ENCODE data around the gene SMYD5. TPM values are rescaled to one million over a fixed set of nuclear protein-coding genes. Genes with fewer than 3 reads are reported as not detected.

Gene SMYD5
- total and polyA plus RNA-seq, 2 donors (not counting 3 experiments of a cell fraction or from before 2014, with no cell fraction given), result 16.2 to 31.7 TPM

DNA sequence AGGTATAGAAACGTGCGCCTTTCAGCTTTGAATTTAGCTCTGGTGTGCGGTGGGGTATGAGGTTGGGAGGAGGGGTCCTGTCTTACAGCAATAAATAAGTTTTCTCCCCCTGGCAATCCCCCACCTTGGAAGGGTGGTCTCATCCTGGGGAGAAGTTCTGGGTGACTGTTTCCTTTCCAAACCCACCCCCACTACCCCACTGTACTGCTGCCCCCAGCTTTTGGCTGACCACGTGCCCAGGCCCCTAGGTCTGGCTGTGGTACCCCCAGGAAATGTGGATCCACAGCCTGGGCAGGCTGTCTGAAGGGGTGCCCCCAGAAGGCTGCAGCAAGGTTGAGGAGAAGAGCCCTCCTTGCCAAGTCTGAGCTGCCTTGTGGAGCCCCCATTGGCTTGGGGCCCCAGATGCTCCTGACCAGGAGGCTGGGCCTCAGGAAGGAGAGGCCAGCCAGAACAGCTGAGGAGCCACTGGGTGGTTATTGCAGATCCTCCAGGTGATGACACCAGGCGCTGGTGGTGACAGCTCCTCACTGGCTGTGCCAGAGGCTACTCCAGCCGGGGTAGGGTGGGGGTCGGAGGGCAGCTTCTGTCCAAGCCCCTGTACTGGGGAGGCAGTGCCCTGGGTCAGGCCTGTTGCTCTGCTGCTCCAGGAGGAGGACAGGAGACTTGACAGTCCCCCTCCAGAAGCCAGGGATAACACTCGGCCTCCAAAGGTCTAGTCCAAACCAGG is 44.3 kb downstream of the SMYD5 start:
- H3K79me2 ChIP-seq (ENCODE audit: control insufficient read depth, insufficient read depth, low read length), result no peaks in the 10 kb centered on the region
- no peaks in the 10 kb centered on the region for H3K9me3 ChIP-seq (replicated peaks; ENCODE audit: control insufficient read depth, insufficient read depth, low read length)
- ChIA-PET CTCF (interaction anchor here (1.1 to 1.7 kb wide), 3 partner anchors 10 to 365 kb away, joined by 3 to 6 read pairs (median 5); no protein-coding TSS in a partner anchor), POLR2A (no interaction called here)
- intact Hi-C loops (cut with micrococcal nuclease), result no loop called here
- H2AFZ ChIP-seq (ENCODE audit: low read depth, low read length), result no peak overlapping the region
- no peak for FAIRE-seq
- no peaks in the 10 kb centered on the region for H3K4me1 ChIP-seq (ENCODE audit: control insufficient read depth, extremely low read depth, insufficient read depth, low read length)
- TF ChIP-seq MYC (IDR thresholded peaks at IDR 0.05; ENCODE audit: low read depth, low read length) (no peak), GATA2 (IDR thresholded peaks at IDR 0.05; ENCODE audit: insufficient read depth, insufficient read length, low read depth, low read length) (no peak), POLR2AphosphoS5 (IDR thresholded peaks at IDR 0.05; ENCODE audit: insufficient read depth, low read depth, low read length) (no peak), FOS (IDR thresholded peaks at IDR 0.05; ENCODE audit: borderline replicate concordance, insufficient read depth, low read length) (no peak), EZH2 (IDR thresholded peaks at IDR 0.05; ENCODE audit: borderline replicate concordance, low read depth, low read length, severe bottlenecking) (no peak), JUN (IDR thresholded peaks at IDR 0.05; ENCODE audit: borderline replicate concordance, insufficient read depth, insufficient read length, low read depth) (no peak), POLR2A (IDR thresholded peaks at IDR 0.05; ENCODE audit: low read depth, low read length) (no peak)
- TF ChIP-seq, protein P1, sequence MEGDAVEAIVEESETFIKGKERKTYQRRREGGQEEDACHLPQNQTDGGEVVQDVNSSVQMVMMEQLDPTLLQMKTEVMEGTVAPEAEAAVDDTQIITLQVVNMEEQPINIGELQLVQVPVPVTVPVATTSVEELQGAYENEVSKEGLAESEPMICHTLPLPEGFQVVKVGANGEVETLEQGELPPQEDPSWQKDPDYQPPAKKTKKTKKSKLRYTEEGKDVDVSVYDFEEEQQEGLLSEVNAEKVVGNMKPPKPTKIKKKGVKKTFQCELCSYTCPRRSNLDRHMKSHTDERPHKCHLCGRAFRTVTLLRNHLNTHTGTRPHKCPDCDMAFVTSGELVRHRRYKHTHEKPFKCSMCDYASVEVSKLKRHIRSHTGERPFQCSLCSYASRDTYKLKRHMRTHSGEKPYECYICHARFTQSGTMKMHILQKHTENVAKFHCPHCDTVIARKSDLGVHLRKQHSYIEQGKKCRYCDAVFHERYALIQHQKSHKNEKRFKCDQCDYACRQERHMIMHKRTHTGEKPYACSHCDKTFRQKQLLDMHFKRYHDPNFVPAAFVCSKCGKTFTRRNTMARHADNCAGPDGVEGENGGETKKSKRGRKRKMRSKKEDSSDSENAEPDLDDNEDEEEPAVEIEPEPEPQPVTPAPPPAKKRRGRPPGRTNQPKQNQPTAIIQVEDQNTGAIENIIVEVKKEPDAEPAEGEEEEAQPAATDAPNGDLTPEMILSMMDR (IDR thresholded peaks at IDR 0.05; ENCODE audit: extremely low read depth in 1 of 2, insufficient read depth in 1 of 2, low read depth in 1 of 2, low read length in 2 of 2), result no peak
- TF ChIP-seq, protein P2, sequence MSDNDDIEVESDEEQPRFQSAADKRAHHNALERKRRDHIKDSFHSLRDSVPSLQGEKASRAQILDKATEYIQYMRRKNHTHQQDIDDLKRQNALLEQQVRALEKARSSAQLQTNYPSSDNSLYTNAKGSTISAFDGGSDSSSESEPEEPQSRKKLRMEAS (IDR thresholded peaks at IDR 0.05; ENCODE audit: insufficient read depth, insufficient read length), result no peak
- H3K9me1 ChIP-seq (replicated peaks; ENCODE audit: control insufficient read depth, extremely low read depth, insufficient read depth, low read length), result no peaks in the 10 kb centered on the region
- H3K36me3 ChIP-seq (ENCODE audit: control insufficient read depth in 2 of 2, extremely low read depth in 1 of 2, insufficient read depth in 2 of 2, low read length in 2 of 2), result peaks cover 2 to 10% of the 10 kb centered on the region in 2 experiments
- H3K4me2 ChIP-seq (ENCODE audit: insufficient read depth, low read length), result no peak overlapping the region
- DNase-seq (ENCODE audit: low read depth, low spot score), result no peak
- dilution Hi-C loops (cut with MboI; ENCODE audit: extremely low pct_ligation_motif_present, low sequenced_read_pairs), result no loop called here
- H3K9ac ChIP-seq (replicated peaks; ENCODE audit: extremely low read depth, insufficient read depth, low read length), result no peak overlapping the region
- no peak overlapping the region for H3K27ac ChIP-seq (ENCODE audit: insufficient read depth, low read depth, low read length)
- no peak overlapping the region for H3K4me3 ChIP-seq (replicated peaks in 1 of 3; ENCODE audit: insufficient read depth in 1 of 3, low read depth in 1 of 3, low read length in 3 of 3)
- H4K20me1 ChIP-seq (replicated peaks; ENCODE audit: control insufficient read depth, extremely low read depth, insufficient read depth, low read length), result no peaks in the 10 kb centered on the region
- H3K27me3 ChIP-seq (ENCODE audit: control insufficient read depth in 2 of 2, insufficient read depth in 2 of 2, low read length in 2 of 2), result no peaks in the 10 kb centered on the region
- no TSS peak for BruUV-seq (replicated peaks)
